ENCODE measurements around the gene RCVRN.
A peak's percentile ranks its signal among the peaks of the same experiment; 100 is the strongest.
"Not testable (repeated sequence)": the region's sequence is repeated elsewhere in the genome, so short reads cannot be mapped to it uniquely, and the experiment has no call there.

RCVRN gene

DNA sequence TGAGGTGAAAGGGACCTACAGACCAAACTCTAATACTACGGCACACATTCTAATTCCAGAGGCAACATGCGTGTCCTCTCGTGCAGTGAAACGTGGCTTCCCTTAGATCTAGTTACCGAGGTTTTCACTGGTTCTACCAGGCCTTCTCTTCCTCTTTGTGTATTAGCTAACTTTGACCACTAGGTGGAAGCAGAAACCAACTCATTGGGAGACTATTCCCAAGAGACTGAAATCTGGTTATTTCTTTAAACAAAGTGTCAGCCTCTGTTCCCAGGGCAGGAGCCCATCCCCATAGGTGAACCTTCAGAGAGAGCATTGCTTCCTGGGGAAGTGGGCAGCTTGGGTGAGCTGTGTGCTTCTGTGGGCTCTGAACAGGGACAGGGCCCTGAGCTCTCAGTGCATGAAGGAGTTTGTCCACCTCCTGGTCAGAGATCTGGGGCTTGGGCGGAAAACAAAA lies 19.7 kb upstream of the RCVRN start (continued):
- no peak for TF ChIP-seq SCRT1 (tag by site-specific recombination; IDR thresholded peaks at IDR 0.05; ENCODE audit: borderline replicate concordance)

DNA sequence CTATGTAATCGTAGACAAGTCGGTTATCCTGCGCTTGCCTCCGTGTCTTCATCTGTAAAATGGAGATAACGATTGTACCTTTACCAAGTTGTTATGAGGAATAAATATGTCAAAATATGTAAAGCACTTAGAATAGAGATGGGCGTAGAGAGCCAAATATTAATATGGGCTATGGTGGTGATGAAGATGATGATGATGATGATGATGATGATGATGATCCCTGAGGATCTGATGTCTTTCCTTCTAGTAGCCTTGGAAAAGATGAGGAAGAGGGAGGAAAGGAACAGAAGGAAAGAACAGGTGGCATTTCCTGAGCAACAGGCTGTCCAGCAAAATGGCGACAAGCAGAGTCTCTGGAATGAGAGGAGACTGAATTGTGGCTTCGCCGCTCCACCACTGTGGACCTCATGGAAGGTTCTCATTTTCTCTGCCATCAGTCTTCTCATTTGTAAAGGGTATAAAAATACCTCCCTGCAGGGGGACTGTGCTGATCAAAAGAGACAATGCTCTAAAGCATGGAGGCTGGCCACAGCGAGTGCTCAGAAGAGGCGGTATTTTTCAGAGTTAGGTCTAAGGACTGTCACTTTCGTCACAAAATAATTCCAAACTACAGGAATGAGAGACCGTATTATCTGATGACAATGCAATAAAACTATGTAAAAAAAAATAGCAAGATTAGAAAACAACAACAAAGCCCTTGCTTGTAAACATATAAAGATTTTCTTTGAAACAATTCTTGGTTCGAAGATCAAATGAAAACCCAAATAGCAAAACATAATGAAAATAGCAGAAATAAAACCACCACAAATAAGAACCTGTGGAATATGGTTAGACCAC lies 17.2 kb upstream of the RCVRN start:
- CTCF ChIA-PET = interaction anchor here (0.7 to 2.3 kb wide), 7 partner anchors 8 to 692 kb away, joined by 3 to 6 read pairs (median 3); no protein-coding TSS in a partner anchor
- POLR2A ChIA-PET = no interaction called here
- Histone ChIP-seq H3K4me3 (ENCODE audit: low read depth, low read length) (no peak overlapping the region), H3K9me3 (ENCODE audit: control insufficient read depth, insufficient read depth, low read depth, low read length) (no peaks in the 10 kb centered on the region), H3K27ac (ENCODE audit: extremely low read depth, low read depth, low read length) (no peak overlapping the region), H3K4me1 (ENCODE audit: control insufficient read depth, insufficient read depth, low read length) (no peaks in the 10 kb centered on the region), H3K36me3 (ENCODE audit: control insufficient read depth in 2 of 2, insufficient read depth in 1 of 2, low read length in 2 of 2) (no peaks in the 10 kb centered on the region)
- TF ChIP-seq, protein P1, sequence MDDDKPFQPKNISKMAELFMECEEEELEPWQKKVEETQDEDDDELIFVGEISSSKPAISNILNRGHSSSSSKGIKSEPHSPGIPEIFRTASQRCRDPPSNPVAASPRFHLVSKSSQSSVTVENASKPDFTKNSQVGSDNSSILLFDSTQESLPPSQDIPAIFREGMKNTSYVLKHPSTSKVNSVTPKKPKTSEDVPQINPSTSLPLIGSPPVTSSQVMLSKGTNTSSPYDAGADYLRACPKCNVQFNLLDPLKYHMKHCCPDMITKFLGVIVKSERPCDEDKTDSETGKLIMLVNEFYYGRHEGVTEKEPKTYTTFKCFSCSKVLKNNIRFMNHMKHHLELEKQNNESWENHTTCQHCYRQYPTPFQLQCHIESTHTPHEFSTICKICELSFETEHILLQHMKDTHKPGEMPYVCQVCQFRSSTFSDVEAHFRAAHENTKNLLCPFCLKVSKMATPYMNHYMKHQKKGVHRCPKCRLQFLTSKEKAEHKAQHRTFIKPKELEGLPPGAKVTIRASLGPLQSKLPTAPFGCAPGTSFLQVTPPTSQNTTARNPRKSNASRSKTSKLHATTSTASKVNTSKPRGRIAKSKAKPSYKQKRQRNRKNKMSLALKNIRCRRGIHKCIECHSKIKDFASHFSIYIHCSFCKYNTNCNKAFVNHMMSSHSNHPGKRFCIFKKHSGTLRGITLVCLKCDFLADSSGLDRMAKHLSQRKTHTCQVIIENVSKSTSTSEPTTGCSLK (tag by site-specific recombination; IDR thresholded peaks at IDR 0.05) = no peak
- TF ChIP-seq SCRT2 (tag by site-specific recombination; IDR thresholded peaks at IDR 0.05) (0 out of 2 replicates have a peak, but pooled peaks have one; percentile 41), ZNF121 (tag by site-specific recombination; IDR thresholded peaks at IDR 0.05) (no peak), ZFP37 (tag by site-specific recombination; IDR thresholded peaks at IDR 0.05) (no peak), ZNF16 (tag by site-specific recombination; IDR thresholded peaks at IDR 0.05; ENCODE audit: low read depth) (no peak), TRIM28 (IDR thresholded peaks at IDR 0.05; ENCODE audit: borderline replicate concordance, low read length) (no peak), SCRT1 (tag by site-specific recombination; IDR thresholded peaks at IDR 0.05; ENCODE audit: borderline replicate concordance) (peak; percentile 31; the same call in 1 of the 2 replicates), ZNF24 (tag by site-specific recombination; IDR thresholded peaks at IDR 0.05) (no peak), ZNF776 (tag by site-specific recombination; IDR thresholded peaks at IDR 0.05; ENCODE audit: borderline replicate concordance) (no peak), ZNF335 (tag by site-specific recombination; conservative IDR thresholded peaks at IDR 0.05) (no peak)
- TF ChIP-seq, protein P2, sequence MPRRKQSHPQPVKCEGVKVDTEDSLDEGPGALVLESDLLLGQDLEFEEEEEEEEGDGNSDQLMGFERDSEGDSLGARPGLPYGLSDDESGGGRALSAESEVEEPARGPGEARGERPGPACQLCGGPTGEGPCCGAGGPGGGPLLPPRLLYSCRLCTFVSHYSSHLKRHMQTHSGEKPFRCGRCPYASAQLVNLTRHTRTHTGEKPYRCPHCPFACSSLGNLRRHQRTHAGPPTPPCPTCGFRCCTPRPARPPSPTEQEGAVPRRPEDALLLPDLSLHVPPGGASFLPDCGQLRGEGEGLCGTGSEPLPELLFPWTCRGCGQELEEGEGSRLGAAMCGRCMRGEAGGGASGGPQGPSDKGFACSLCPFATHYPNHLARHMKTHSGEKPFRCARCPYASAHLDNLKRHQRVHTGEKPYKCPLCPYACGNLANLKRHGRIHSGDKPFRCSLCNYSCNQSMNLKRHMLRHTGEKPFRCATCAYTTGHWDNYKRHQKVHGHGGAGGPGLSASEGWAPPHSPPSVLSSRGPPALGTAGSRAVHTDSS (tag by site-specific recombination; IDR thresholded peaks at IDR 0.05) = peak; percentile 85
- TF ChIP-seq, protein P3, sequence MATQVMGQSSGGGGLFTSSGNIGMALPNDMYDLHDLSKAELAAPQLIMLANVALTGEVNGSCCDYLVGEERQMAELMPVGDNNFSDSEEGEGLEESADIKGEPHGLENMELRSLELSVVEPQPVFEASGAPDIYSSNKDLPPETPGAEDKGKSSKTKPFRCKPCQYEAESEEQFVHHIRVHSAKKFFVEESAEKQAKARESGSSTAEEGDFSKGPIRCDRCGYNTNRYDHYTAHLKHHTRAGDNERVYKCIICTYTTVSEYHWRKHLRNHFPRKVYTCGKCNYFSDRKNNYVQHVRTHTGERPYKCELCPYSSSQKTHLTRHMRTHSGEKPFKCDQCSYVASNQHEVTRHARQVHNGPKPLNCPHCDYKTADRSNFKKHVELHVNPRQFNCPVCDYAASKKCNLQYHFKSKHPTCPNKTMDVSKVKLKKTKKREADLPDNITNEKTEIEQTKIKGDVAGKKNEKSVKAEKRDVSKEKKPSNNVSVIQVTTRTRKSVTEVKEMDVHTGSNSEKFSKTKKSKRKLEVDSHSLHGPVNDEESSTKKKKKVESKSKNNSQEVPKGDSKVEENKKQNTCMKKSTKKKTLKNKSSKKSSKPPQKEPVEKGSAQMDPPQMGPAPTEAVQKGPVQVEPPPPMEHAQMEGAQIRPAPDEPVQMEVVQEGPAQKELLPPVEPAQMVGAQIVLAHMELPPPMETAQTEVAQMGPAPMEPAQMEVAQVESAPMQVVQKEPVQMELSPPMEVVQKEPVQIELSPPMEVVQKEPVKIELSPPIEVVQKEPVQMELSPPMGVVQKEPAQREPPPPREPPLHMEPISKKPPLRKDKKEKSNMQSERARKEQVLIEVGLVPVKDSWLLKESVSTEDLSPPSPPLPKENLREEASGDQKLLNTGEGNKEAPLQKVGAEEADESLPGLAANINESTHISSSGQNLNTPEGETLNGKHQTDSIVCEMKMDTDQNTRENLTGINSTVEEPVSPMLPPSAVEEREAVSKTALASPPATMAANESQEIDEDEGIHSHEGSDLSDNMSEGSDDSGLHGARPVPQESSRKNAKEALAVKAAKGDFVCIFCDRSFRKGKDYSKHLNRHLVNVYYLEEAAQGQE (tag by site-specific recombination; IDR thresholded peaks at IDR 0.05) = no peak

DNA sequence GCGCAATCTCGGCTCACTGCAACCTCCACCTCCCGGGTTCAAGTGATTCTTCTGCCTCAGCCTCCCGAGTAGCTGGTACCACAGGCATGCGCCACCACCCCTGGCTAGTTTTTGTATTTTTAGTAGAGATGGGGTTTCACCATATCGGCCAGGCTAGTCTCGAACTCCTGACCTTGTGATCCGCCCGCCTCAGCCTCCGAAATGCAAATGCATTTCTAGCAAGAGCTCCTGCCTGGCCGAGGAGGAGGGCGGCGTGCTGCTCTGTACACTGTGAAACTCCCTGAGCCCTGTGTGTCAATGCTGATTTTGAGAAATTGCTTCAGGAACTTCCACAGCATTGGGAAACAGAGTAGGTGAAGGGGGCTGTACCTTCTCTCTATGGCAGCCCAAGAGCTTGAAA lies 16.1 kb upstream of the RCVRN start:
- H3K9me3 ChIP-seq (ENCODE audit: control insufficient read depth, insufficient read depth, low read depth, low read length); POLR2A ChIA-PET; H3K36me3 ChIP-seq (ENCODE audit: control insufficient read depth in 2 of 2, insufficient read depth in 1 of 2, low read length in 2 of 2); H3K4me1 ChIP-seq (ENCODE audit: control insufficient read depth, insufficient read depth, low read length); H3K27ac ChIP-seq (ENCODE audit: extremely low read depth, low read depth, low read length); H3K4me3 ChIP-seq (ENCODE audit: low read depth, low read length): not testable (repeated sequence)
- CTCF ChIA-PET = interaction anchor here (0.7 to 2.3 kb wide), 7 partner anchors 9 to 697 kb away, joined by 3 to 6 read pairs (median 4); no protein-coding TSS in a partner anchor
